Epithelial cell of proximal tubule (primary cell): ENCODE measurements around the gene SNX4. TPM values are rescaled to one million over a fixed set of nuclear protein-coding genes. Genes with fewer than 3 reads are reported as not detected.
A peak's percentile ranks its signal among the peaks of the same experiment; 100 is the strongest.
"Not testable (repeated sequence)": the region's sequence is repeated elsewhere in the genome, so short reads cannot be mapped to it uniquely, and the experiment has no call there.

Experiments
- DNase-seq: peaks from one replicate; pipeline ENCODE4 v3.0.0-alpha.2; 2011; ENCODE audit warnings: low read depth
- H3K4me3 ChIP-seq: 2 replicates; pipeline ENCODE4 v1.5.1; 2011; ENCODE audit warnings: low read depth, mild to moderate bottlenecking, low read length
- total RNA-seq: library from RNA; depleted of rRNA; stranded (reverse); fragments of >200 nt; gene quantifications from 2 replicates; pipeline ENCODE4 v1.2.3, GENCODE V29; 2015
- TF ChIP-seq, protein P1 (sequence below): conservative IDR thresholded peaks from 2 replicates; pipeline ENCODE4 v1.5.1; 2012; ENCODE audit warnings: low read depth, mild to moderate bottlenecking, low read length

Gene SNX4
- total RNA-seq, 1 donor from 2014 or later: 22.1 TPM

DNA sequence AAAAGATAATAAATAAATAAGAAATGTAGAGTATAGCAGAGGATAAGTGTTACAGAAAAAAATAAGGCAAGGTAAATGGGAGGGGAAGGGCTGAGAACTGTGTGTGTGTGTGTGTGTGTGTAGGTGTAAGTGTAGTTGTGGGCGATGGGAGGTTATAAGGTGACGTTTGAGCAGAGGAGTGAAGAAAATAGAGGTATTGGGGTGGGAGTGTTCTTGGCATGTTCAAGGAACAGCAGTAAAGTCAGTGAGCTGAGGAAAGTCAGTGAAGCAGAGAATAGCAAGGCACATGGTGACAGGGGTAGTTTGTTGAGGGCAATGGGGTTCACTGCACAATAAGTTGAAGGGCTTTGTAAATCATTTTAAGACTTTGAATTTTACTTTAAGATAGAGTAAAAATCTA, 113.9 kb downstream of the SNX4 start:
- TF ChIP-seq, protein P1, sequence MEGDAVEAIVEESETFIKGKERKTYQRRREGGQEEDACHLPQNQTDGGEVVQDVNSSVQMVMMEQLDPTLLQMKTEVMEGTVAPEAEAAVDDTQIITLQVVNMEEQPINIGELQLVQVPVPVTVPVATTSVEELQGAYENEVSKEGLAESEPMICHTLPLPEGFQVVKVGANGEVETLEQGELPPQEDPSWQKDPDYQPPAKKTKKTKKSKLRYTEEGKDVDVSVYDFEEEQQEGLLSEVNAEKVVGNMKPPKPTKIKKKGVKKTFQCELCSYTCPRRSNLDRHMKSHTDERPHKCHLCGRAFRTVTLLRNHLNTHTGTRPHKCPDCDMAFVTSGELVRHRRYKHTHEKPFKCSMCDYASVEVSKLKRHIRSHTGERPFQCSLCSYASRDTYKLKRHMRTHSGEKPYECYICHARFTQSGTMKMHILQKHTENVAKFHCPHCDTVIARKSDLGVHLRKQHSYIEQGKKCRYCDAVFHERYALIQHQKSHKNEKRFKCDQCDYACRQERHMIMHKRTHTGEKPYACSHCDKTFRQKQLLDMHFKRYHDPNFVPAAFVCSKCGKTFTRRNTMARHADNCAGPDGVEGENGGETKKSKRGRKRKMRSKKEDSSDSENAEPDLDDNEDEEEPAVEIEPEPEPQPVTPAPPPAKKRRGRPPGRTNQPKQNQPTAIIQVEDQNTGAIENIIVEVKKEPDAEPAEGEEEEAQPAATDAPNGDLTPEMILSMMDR: no peak
- H3K4me3 ChIP-seq: no peak overlapping the region
- DNase-seq: peak; percentile 63

DNA sequence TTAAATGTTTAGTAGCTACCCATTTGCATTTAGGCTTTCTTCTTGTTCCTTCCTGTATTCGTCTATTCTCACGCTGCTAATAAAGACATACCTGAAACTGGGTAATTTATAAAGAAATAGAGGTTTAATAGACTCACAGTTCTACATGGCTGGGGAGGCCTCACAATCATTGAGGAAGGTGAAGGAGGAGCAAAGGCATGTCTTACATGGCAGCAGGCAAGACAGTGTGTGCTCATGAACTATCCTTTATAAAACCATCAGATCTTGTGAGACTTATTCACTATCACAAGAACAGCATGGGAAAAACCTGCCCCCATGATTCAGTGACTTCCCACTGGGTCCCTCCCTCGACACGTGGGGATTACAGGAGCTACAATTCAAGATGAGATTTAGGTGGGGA, 114.5 kb downstream of the SNX4 start:
- DNase-seq, H3K4me3 ChIP-seq: not testable (repeated sequence)

DNA sequence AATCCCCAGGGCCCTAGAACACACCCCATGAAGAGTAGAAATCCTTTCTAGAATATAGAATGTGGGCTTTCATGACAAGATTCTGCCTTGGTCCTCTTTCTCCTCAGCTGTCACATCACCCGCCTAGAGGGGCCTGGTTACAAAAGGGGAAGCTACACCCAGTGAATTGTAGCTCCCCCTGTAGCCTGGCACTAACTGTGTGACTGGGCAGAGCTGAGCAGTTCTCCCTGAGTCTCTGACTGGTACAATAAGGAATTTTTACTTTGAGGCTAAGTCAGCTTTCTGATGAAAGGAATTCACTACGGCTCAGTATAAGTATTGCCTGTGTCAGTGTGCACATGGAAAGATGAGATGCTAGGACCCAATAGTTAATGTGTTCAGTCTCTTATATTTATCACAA, 116.2 kb downstream of the SNX4 start:
- TF ChIP-seq, protein P1: peak; percentile 34
- DNase-seq: no peak
- no peak overlapping the region for H3K4me3 ChIP-seq

DNA sequence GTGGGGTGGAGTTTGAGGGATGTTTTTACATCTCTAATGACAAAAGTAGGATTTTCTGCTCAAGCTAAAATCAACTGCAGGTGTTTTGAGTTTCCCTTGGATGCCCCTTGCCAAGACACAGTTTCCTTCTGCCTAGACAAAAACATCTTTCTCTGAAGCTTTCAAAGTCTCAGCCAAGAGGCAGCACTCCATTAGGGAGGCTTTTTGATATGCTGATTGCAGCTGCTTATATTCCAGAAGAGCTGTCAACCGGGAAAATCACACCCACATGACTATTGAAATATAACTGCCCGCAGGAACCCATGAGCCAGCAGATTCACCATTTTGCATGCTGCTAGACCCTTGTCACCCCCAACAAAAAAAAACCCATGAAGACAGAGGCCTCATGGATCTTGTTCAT, 117.4 kb downstream of the SNX4 start:
- no peak overlapping the region for H3K4me3 ChIP-seq
- DNase-seq: no peak
- TF ChIP-seq, protein P1: no peak

DNA sequence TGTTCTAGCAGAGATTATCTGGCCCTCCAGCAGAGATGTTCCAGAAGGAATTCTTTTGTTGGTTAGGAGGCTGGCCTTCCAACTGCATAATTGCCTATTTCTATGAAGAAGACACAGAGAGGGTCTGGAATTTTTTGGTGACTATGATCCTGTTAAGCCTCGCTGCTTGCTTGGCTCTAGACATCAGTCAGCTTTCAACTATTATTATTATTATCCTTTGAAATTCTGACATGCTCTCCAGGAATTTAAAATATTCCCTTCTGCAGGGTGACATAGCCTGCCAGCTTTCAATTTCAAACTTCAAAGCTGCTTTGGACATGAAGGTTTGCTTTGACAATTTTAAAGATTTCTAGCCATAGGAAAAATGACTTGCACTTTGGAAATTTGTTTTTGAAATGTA, 118.6 kb downstream of the SNX4 start:
- TF ChIP-seq, protein P1: no peak
- H3K4me3 ChIP-seq: no peak overlapping the region
- DNase-seq: no peak

DNA sequence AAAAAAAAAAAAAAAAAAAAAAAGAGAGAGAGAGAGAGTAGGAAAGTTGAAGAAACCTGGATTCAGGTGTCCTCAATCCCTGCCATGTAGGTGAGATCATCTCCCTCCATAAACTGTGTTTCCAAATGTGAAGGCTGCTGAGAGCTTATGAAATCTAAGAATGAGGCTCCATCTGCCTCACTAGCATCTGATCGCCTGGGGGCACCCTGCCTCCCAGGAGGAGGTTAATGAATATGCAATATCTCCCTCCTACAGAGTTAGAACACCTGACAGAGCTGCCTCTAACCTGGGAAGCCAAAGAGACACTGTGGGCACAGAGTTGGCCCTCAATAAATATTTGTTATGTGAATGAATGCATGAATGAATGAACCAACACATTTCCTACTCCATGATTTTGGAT, 121.0 kb downstream of the SNX4 start:
- DNase-seq: no peak
- no peak overlapping the region for H3K4me3 ChIP-seq
- TF ChIP-seq, protein P1: peak; percentile 29

Other genes starting within 250 kb of the SNX4 start
- gene ZNF148, start 144.9 kb downstream of the SNX4 start, total RNA-seq: 14.7 and 16.3 TPM in 2 replicates
- 4.3 and 11.4 TPM in 2 replicates for gene OSBPL11, start 75.3 kb upstream of the SNX4 start, total RNA-seq